ENCODE measurements around the gene CSF2.
A peak's percentile ranks its signal among the peaks of the same experiment; 100 is the strongest.
"Not testable (repeated sequence)": the region's sequence is repeated elsewhere in the genome, so short reads cannot be mapped to it uniquely, and the experiment has no call there.

CSF2 gene

GRCh38 chr5:132090107-132090506 lies 16.5 kb downstream of the CSF2 start:
- no peak for DNase-seq (ENCODE audit: low read depth)

GRCh38 chr5:132093271-132093670 lies 19.7 kb downstream of the CSF2 start:
- DNase-seq (ENCODE audit: low read depth), result no peak

GRCh38 chr5:132094393-132095076 lies 20.9 kb downstream of the CSF2 start:
- no peak for DNase-seq (ENCODE audit: low read depth)

DNA sequence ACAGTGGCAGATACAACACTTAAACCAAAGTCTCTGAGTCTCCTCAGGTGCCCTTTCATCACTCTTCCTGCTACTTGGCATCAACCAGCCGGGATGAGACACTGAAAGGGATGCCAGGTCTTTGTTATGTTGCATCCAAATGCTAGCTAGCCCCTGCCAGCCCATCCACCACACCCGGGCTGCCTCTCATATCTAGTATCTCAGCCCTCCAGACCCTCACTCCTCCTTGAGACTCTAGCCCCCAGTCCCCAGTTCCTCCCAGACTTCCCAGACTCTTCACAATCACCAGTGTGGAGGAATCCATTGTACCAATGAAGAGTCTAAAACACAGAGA lies 21.5 kb downstream of the CSF2 start:
- no peak for DNase-seq (ENCODE audit: low read depth)

GRCh38 chr5:132095424-132095972 lies 21.9 kb downstream of the CSF2 start:
- DNase-seq (ENCODE audit: low read depth), result no peak

GRCh38 chr5:132096904-132097303 lies 23.3 kb downstream of the CSF2 start:
- DNase-seq (ENCODE audit: low read depth), result no peak

- DNase-seq (ENCODE audit: low read depth), result no peak
Measured at GRCh38 chr5:132098151-132098594, 24.6 kb downstream of the CSF2 start.

GRCh38 chr5:132098621-132099020 lies 25.0 kb downstream of the CSF2 start:
- DNase-seq (ENCODE audit: low read depth), result no peak

- peak; percentile 48 for DNase-seq (ENCODE audit: low read depth)
Measured at GRCh38 chr5:132099076-132099748, 25.6 kb downstream of the CSF2 start.

DNA sequence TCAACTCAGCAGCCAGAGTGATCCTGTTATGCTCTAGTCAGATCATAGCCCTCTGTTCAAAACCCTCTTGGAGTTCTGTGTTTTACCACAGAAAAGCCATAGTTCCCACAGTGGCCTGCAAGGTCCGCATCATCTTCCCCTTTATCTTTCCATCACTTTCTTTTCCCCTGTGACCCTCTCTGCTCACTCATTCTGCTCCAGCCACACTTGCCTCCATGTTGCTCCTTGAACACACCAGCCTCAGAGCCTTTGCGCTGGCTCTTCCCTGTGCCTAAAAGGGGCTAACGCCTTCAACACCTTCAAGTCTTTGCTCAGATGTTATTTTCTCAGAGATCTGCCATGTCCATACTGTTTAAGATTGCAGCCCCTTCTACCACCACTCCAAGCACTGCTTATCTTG lies 26.3 kb downstream of the CSF2 start:
- no peak for DNase-seq (ENCODE audit: low read depth)

DNA sequence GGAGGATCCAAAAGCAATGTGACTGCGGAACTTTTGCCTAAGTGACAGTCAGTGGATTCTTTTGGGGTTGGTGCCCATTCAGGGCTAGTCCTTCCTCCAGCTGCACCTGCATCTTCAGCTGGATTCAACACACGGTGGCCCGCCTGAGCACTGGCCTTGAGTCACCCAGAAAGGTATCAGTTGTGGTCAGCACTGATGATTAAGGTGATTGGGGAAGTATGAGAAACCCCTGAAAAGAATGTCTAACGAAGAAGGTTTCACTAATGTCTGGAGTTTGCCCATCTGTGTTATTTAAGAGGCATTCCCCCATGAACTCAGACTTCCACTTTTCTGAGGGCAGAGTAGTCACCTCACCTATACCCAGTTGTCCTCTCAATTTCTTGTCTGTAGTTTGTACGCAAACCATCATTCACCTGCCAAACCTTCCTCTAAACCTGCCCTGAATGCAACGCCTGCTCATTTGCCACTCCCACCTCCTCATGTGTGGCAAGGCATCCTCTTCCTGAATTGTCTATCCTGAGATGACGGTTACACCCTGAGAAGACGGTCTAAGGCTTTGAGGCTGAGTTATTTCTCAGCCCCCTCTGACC lies 27.2 kb downstream of the CSF2 start:
- no peak for DNase-seq (ENCODE audit: low read depth)

DNA sequence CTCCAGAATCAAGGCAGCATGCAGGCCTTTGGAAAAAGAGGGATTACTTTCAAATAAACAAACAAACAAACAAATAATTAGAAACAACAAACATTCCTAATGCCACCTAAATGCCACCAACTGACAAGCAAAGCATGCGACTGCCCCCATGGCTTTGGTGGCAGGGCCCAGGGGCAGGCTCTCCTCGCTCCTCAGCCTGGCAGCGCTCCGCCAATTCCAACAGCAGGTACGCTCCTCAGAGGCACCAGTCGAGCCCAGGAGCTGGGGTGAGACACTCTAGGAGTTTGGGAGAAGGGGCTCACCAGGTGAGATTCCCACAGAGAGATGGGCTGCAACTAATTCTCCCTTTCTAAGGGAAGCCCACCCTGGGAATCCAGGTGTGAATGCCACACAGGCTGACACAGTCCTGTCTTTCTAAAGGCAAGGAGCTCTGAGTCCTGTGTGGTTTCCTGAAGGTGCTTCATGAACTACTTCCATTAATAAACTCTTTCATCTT lies 27.8 kb downstream of the CSF2 start:
- DNase-seq (ENCODE audit: low read depth), result no peak

- peak; percentile 27 for DNase-seq (ENCODE audit: low read depth)
Measured at GRCh38 chr5:132102101-132102701, 28.6 kb downstream of the CSF2 start.

- no peak for DNase-seq (ENCODE audit: low read depth)
Measured at GRCh38 chr5:132102944-132103331, 29.3 kb downstream of the CSF2 start.

DNA sequence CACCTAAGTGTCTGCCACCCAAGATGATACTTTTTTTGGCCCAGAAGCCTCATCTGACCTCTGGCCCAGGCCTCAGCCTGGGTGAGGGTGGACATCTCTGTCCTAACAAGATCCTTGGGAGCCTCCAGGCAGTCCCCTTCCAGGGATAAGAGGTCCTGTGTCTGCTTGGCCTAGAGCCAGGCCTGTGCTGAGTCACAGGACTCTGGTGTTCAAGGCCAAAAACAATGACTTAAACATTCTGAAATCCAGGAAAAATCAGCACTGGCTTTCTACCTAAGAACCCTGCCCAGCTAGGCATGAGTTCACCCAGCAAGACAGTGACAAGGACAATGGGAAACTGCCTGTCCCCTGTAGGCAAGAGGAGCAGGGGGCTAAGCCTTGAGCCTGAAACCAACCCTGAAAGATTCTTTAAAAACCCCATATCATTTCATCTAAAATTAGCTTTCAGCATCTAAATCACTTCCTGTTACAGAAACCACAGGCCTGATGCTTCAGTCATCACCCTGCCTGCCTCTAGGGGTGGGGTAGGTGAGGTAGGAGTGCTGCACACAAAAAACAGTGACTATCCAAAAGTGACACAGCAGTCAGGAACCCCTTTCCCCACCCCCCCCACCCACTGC lies 29.9 kb downstream of the CSF2 start:
- DNase-seq (ENCODE audit: low read depth), result peak; percentile 67

- DNase-seq (ENCODE audit: low read depth), result no peak
Measured at GRCh38 chr5:132103969-132104391, 30.4 kb downstream of the CSF2 start.

DNA sequence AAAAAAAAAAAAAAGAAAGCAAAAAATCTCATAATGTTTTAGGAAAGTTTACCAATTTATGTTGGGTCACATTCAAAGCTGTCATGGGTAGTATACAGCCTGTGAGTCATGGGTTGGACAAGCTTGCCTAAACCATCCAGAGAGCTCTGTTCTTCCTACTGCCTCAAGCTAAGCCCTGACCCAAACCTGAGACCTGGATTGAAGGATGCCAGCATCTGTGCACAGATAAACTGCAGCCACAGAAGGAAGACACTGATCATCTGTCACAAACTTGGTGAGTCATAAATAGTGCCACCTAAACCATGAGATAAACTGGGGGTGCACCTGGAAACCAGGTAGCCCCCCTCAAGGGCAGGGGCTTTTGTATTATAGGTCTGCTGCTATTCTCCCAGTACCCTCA lies 31.0 kb downstream of the CSF2 start:
- no peak for DNase-seq (ENCODE audit: low read depth)

DNA sequence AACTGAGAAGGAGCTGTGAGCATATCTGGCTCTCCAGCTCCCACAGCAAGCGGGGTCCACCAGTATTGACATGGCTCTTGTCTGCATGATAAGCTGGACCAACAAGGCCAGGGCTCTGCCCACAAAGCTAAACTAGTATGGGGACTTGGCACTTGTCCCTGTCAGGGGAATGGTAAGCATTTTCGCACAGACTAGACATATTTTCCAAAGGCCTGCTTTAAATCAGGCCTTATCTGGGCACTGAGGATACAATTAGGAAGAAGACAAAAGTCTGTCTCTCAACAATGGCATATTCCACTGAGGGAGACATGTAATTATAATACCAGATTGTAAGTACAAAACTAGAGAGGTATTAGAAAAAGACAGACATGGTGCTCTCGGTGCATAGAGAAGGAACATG lies 32.1 kb downstream of the CSF2 start:
- no peak for DNase-seq (ENCODE audit: low read depth)

DNA sequence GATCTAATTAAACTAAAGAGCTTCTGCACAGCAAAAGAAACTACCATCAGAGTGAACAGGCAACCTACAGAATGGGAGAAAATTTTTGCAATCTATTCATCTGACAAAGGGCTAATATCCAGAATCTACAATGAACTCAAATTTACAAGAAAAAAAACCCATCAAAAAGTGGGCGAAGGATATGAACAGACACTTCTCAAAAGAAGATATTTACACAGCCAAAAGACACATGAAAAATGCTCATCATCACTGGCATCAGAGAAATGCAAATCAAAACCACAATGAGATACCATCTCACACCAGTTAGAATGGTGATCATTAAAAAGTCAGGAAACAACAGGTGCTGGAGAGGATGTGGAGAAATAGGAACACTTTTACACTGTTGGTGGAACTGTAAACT lies 34.9 kb downstream of the CSF2 start:
- DNase-seq (ENCODE audit: low read depth), result not testable (repeated sequence)

GRCh38 chr5:132108957-132109356 lies 35.4 kb downstream of the CSF2 start:
- not testable (repeated sequence) for DNase-seq (ENCODE audit: low read depth)

GRCh38 chr5:132109494-132110053 lies 36.0 kb downstream of the CSF2 start:
- no peak for DNase-seq (ENCODE audit: low read depth)

DNA sequence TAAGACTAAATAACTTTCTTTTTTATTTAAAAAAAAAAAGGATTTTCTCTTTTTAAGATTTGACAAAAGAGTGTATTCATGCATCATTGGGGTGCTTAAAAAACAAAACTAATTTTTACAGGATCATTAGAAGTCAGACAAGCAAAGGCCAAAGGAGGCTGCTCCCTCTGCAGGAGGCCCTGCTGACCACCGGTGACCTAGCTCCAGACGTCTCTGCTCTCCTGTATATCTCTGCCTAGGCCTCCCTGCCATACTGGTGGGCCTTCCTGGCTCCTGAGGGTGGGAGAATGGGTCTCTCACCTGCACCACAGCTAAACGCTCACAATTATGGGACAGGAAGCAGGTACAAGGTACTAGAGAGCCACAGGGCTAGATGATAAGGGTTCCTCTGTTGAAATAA lies 36.6 kb downstream of the CSF2 start:
- no peak for DNase-seq (ENCODE audit: low read depth)
